GM19438 (cell line): ENCODE data around the gene TUSC2.
"Not testable (repeated sequence)": the region's sequence is repeated elsewhere in the genome, so short reads cannot be mapped to it uniquely, and the experiment has no call there.

Experiments used
- ATAC-seq: cut with Tn5 transposase; IDR thresholded peaks from one replicate; pipeline ENCODE4 v1.9.1; 2021; ENCODE audit warnings: low read depth; ENCODE audit not compliant: unreplicated experiment

The TUSC2 gene

DNA sequence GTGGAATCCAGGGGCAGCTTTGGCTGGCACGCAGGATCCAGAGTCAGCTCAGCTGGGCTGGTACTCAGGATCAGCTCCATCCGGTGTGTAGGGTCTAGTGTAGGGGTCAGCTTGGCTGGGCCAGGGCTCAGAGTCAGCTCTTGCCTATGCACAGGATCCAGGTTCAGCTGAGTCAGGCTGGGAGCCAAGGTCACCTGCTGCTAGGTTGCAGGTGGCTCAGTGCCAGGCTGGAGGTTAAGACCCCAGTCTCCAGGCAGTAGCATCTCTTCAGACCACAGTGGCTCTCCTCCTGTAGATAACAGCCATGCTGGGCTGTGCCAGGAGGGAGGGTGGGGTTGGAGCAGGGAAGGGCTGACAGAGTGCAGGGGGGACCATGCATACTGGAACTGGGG lies 30.6 kb downstream of the TUSC2 start:
- no peak for ATAC-seq

DNA sequence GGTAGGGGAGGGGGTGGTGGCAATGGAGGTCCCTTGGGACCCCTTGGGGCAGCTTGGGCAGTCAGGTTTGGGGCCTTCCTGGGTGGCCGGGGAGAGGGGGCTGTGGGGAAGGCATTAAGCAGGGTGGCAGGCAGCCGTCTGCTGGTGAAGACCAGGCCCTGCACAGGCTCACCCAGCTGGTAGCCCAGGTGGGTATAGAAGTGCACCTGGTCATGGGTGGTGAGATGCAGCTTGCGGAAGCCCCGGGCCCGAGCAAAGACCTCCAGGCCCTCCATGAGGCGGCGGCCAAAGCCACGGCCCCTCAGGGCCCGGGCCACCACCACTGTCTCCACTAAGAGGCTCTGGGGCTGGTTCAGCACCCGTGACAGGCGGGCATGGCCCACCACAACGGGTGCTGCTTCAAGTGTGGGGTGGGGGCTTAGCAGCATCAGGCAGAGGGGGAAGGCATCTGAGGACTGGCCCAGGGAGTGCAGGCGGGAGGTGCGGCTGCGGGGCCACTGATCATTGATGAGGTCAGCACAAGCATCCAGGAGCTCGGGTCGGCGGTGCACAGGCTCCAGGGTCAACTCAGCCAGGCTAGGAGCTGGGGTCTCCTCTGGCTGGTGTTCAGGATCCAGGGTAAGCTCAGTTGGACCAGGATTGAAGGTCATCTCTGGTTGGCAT lies 31.2 kb downstream of the TUSC2 start:
- no peak for ATAC-seq

DNA sequence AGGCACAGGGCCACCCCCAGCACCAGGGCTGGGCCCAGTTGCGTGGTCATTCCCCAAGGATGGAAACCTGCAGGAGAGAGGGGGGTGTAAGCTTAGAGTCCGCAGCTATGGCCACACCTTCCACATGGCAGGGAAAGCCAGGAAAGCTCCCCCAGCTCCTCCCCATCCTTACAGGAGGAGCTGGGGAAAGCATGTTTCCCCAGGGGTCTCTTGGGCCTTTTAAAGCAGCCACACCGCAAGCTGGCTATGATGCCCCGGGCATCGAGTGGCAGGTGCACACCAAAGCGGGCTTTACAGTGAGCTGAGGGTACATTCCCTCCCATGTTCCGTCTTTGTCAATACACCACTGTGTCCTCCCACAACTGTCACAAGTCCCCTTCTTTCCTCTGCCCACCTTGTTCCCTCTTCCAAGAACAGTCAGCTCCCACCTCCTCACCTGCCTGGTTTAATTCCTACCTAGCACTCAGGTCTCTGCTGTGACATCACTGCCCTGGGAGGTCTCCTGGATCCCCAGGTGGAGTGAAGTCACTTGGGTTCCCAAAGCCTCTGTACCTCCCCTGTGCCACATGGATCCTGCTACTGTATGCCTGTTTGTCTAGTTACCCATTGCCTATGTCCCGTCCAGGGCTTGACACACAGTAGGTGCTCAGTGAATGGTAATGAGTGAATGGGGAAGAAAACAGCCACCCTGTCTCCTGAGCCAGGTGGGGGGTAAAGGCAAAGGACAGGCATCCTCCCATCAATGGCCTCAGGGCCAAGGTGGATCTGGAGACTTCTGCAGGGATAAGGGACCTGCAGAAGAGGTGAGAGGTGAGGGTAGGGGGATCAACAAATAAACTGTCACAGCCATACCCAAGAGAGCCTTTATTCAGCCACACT lies 32.2 kb downstream of the TUSC2 start:
- ATAC-seq, result no peak

DNA sequence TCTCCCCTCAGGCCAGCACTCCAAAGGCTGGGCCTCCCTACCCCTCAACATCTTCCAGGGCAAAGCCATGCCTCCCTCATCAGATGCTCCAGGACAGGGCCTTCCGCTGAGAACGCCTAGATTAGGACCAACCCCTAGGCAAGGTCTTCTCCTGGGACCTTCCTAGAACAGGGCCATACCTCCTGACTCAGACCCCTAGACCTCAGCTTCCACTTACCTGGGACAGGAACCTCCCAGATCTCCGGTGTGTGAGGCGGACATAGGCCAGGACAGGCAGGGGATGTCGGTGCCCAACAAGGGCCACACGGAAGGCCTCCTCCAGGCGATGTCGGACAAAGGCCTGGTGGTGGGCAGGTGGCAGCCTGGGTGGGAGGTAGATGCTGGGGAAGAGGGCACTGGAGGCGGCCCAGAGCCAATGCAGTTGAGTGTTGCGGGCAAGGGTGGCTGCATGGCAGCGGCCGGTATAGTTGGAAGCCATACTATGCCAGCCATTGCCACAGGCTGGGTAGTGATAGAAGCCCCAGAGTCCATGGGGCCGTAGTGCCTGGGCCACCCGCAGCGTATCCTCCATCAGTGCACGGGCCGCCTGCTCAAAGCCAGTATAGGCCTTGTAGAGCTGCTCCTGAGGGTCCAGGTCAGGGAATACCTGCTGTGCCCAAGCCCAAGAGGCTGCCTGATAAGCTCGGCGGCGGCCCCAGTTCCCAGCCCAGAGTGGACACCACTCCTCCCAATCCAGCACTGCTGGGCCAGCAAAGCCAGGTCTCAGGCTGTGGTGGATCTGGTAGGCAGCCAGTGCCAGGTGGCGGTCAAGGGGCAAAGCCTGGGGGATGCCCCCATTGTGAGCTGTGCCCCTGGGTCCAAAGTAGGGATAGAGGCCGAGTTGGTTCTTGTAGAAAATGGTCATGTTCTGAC lies 33.3 kb downstream of the TUSC2 start:
- ATAC-seq, result no peak

DNA sequence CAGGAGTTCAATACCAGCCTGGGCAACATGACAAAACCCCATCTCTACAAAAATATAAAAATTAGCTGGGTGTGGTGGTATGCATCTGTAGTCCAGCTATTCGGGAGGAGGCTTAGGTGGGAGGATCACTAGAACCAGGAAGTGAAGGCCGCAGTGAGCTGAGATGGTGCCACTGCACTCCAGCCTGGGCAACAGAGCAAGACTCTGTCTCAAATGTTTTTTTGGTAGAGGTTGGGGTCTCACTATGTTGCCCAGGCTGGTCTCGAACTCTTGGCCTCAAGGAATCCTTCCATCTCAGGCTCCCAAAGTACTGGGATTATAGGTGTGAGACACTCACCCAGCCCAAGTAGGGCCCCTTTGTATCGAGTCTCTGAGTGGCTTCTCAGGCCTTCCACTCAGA lies 33.9 kb downstream of the TUSC2 start:
- ATAC-seq, result no peak

DNA sequence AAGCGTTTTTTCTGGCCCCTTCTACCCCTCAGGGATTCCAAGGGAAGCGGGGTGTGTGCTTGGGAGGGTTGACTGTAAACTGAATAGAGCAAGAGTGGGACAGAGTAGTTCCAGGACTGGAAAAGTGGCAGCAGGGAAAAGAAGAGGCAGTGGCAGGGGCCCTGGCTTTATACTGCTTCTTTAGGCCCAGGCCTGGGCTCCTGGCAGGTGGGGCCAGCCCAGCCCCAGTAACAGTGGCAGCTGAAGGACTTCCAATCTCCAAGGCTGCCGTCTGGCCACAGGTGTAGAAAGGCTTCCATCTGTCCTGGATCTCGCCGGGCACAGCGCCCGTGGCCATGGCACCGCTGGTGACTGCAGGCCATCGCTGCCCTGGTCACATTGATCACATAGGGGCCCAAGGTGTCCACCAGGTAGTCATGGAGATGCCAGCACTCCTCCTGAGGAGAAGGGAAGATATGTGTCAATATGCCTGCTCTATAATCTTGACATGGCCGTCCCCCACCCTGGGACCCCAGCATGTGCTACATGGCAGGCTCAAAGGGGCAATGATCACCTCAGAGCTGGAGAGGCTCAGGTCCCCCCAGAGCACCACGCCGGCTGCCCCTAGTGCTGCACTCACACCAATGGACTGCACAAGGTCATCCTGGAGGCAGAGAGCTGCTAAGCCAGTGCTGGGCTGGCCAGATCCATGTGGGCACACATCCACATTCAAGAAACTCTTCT lies 34.8 kb downstream of the TUSC2 start:
- ATAC-seq, result no peak

DNA sequence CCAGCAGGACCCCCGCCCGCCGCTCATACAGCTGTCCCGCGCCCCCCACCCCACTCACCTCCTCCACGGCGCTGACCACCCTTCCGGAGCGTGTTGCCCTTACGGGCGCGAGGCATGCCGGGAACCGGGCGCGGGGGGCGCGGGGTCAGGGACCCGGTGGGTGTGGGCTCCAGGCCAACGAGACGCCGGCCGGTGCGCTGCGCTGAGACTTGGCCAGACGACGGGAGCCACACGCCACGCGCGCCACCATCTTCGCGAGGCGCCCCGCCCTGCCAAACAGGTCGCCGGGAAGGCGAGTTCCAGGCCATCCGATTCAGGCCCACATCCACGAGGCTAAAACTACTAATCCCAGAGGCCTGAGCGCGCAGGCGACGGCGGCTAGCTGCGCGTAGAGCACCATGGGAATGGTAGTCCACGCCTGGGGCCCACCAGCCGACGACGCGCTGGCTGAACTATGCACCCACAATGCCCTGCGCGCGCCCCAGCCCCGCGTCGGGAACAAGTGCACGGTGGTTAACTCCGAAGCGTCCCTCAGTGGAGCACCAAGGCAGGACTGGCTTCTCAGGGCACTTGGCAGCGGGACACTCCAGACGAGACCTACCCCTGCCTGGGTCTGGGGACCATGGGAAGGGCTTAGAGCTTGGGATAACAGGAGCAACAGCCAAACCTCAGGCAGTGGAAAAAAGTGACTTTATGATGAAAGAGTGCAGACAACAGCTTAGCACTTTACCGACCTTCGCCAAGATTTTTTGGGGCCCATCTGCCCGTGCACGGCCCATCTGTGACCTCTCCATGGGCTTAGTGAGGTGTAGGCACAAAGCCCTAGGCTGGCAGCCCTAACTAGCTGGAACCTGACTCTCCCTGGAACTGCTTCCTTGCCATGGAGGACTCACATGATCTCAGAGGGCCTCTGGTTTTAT lies 35.6 kb downstream of the TUSC2 start, which contains the start of gene IFRD2:
TSS of gene IFRD2 (minus strand) at position 271 of the 920 bp plus-strand sequence. CDS start at position 116, 155 bp downstream.
- peak; percentile 91 for ATAC-seq

DNA sequence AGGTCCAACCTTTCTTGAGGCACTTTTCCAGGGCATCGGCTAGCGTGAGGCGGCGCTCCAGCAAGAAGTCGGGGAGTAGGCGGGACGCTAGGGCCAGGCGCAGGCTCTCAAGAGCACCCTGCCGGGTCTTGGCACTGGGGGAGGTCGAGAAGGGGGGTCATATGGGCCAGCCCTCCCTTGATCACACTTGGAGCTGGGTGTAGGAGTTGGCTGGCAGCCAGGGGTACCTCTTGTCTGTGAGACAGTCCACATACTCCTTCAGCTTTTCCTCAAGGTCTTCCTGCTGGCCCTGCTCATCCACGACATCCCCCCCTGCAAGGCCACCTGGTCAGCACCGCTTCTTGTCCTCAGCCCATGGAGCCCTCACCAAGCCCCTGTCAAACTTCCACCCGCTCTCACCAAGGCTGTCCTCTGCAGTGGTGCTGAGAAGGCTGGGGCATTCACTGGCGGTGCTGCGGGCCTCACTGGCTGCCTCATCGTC lies 37.8 kb downstream of the TUSC2 start:
- ATAC-seq, result no peak

DNA sequence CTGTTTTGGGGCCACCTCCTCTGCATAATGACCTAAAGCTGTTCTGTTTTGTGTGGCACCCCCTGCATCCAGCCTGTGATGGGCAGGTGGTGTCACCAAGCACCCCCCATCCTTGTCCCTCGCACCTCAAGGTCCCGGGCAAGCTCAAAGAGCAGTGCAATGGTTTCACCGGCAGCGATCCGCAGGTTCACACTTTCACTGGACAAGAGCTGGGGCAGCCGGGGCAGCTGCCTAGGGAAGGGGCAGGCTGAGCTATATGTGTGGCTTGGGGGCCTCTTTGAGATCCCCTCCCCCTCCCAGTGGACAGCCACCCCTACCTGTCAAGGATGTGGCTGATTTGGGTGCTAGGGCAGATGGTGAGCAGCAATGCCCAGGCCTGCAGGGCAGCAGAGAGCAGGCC lies 38.9 kb downstream of the TUSC2 start:
- no peak for ATAC-seq

DNA sequence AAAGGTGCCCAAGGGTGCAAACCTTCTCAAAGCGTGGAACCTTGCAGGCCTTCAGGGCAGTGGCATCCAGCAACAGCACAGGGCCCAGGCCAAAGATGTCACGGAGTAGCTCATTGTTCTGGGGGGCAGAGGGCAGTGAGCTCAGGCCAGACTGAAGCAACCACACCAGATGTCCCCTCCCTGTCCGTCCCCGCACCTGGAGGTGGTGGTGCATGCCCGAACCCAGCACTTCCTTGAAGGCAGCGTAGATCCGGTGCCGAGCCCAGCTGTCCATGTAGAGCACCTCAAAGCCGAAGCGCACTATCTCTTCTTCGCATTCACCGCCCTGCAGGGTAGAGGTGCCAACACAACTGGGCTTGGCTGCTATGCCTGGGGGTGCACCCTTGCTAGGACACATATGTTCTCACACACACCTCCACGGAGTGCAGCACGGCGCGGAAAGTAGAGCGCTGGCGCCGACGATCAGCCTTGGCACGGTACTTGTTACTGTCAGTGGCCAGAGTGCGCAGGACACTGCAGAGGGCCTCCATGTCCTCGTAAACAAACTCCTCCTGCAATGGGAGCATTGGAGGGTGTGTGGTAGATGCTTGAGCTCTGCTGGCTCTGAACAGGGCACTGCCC lies 39.5 kb downstream of the TUSC2 start:
- ATAC-seq, result no peak

DNA sequence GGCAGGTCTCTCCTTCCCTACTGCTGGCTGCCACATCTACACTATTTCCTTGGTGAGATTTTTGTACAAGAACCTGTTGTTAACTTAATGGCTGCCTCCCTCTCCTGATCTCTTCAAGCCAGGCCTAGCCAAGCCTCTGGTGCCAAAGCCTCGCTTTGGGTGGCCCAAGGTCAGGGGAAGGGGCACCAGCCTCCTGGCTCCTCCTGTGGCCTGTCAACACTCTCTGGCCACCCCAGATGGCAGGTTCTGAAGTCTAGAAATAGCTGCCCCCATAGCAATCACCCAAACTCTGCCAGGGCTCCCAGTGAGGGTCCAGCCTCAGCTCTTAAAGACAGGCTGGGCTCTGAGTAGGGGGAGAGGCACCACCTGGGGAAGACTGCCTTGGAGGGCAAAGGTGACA lies 40.8 kb downstream of the TUSC2 start:
- no peak for ATAC-seq

DNA sequence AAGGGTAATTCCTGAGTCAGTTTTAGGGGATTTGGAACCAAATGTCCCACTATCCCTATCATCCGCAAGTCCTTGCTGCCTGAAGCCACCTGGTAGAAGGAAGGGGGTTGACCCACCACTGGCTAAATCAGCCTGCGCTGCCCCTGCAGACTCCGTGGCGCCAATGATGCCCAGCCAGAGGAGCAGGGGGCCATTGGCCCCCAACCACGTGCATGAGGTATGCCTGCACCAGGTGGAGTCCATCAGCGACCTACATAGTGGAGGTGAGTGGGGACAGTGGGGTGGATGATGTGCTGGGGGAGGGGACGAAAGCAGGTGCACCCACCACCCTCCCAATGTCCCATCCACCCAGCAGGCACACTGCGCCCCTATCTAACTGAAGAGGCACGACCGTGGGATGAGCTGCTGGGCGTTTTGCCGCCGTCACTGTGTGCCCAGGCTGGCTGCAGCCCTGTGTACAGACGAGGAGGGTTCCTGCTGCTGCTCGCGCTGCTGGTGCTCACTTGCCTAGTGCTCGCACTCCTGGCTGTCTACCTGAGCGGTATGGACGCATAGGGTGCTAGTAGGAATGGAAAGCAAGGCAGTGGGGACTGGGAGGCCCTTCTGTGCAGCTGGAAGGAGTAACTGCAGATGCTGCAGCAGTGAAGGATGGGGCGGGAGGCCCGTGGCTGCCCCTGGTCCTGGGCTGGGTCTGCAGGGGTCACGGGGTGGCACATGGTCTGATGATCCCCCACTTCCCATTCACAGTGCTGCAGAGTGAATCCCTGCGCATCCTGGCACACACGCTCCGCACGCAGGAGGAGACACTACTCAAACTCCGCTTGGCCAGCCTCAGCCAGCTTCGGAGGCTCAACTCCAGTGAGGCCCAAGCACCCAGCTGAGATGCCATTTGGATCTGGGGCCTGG lies 41.4 kb downstream of the TUSC2 start:
- ATAC-seq, result no peak

DNA sequence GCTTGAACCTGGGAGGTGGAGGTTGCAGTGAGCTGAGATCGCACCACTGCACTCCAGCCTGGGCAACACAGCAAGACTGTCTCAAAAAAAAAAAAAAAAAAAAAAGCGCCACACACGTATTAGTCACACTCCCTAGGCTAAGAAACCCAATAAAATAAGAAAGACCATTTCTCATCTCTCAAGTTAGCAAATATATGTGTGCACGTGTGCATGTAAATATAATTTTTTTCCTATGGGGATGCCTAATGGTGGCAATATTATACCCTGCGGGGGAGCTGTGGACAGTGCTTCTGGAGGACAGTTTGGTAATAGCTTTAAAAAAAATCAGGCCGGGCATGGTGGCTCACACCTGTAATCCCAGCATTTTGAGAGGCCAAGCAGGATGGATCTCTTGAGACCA lies 43.9 kb downstream of the TUSC2 start:
- ATAC-seq, result not testable (repeated sequence)

DNA sequence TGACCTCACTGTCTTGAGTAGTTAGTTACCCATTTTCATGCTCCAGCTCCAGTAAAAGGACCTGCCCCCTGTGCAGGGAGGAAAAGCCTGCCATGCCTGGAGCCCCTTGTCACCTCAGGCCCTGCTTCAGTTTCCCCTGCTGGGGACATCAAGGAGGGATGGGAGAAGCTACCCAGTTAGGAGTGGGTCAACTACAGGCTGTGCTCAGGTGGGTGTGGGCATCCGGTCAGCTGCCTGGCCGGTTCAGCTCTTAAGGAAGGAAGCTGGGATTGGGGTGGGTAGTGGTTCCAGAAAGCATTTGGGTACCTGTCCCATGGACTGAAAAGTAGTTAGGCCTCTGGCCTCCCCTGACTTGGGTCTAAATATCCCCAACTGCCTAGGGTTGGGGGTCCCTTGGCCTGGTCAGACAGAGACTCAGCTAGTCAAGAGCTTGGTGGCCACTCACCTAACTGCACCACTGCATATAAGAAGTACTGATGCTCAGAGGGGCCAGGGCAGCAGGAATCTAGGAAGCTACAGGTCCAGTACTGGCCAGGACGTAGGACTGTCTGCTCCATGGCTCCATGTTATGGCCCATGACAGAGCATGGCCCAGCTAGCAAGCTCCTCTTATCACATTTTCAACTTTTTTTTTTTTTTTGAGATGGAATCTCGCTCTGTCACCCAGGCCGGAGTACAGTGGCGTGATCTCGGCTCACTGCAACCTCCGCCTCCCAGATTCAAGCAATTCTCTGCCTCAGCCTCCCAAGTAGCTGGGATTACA lies 48.6 kb downstream of the TUSC2 start:
- ATAC-seq, result no peak

DNA sequence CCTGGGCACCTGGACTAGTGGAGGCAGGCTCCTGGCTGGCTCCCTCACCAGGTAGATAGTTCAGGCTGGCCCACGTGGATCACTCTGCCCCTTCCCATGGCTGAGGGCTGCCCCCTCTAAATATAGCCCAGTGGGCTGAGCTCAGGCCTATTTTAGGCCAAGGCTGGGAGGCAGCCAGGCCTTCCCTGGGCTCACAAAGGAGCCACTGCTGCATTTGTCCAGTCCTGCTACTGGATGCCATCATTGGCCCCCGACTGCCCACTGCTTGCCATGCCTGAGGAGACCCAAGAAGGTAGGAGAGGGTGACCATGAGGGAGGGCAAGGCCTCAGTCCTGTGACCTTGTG lies 49.2 kb downstream of the TUSC2 start, which contains the start of gene LSMEM2:
TSS of gene LSMEM2 (plus strand) at position 208 of the 345 bp plus-strand sequence. CDS start at position 235, 27 bp downstream.
- ATAC-seq, result no peak

DNA sequence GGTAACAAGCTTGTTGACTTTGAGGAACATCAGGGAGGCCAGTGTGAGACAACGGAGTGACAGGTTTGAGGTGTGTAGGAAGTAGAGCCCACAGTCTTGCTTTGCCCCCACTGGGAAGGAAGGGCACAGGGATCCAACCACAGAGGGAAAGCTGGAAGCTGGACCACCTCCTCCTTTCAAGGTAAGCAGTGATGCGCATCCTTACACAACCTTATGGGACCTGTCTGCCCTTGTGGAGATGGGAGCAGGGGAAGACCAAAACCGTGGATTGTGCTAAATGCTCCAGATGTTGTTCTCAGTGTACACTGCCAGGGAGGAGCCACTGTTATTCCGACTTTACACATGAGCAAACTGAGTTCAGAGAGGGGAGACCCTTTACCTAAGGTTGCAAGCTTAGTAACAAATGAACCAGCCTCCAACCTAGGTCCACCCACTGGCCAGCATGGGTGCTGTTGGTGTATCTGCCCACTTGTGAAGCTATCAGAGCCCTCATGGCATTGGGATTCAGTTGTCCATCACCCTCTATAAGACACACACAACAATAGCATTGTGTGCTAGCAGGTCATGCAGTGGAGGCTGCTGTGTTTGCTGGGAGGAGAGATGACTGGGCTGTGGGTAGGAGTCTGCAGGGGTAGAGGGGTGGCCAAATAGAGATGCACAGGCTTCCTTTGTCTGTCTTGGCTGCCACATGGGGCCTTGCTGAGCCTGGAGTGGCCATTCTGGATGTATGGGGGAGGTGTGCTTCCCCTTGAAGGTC lies 49.7 kb downstream of the TUSC2 start:
- no peak for ATAC-seq
